A549 (cell line): ENCODE data around the gene ZNF775. TPM values are rescaled to one million over a fixed set of nuclear protein-coding genes. Genes with fewer than 3 reads are reported as not detected.

Experiments
- ATAC-seq, 2 experiments: fragments of 200-7000 bp in 1 of 2; fragments of >200 bp in 1 of 2; cut with Nextera tagmentation in 1 of 2; cut with Tn5 transposase in 1 of 2; 3 replicates each; pipeline versions ENCODE4 v1.8.0 to v1.9.1; 2018 to 2020; ENCODE audit warnings: mild to moderate bottlenecking in 1 of 2, moderate library complexity in 1 of 2
- CTCF ChIA-PET: fragments of 300-600 bp; sonication (Branson Sonifier 250); formaldehyde crosslinking; extraction: SDS; loops from one replicate; lab custom pipeline; 2021; ENCODE audit warnings: antibody characterized with exemption, inconsistent platforms; lab: Yijun Ruan, JAX
- POLR2A ChIA-PET: fragments of 350-600 bp; formaldehyde crosslinking; extraction: SDS; loops from one replicate; lab custom pipeline; 2021; ENCODE audit warnings: antibody characterized with exemption, inconsistent platforms; lab: Yijun Ruan, JAX
- DNase-seq, 2 experiments: peaks; one replicate each; pipeline versions ENCODE4 v3.0.0 to v3.0.0-alpha.2; 2011 to 2016; ENCODE audit warnings: low read depth in 1 of 2, low spot score in 1 of 2
- FAIRE-seq: peaks from 2 replicates; lab custom pipeline; 2011; peaks lifted over from hg19 to GRCh38; lab: Jason Lieb, UNC
- H3K27ac ChIP-seq, 2 experiments: fragments of >200 bp; sonication (Bioruptor Twin); formaldehyde crosslinking; 3 replicates each; pipeline ENCODE4 v1.5.1; 2016 to 2017
- H3K4me1 ChIP-seq: fragments of >200 bp; sonication (Bioruptor Twin); formaldehyde crosslinking; 3 replicates; pipeline ENCODE4 v1.6.1; 2016
- H3K4me2 ChIP-seq: fragments of >200 bp; sonication (Bioruptor Twin); formaldehyde crosslinking; 3 replicates; pipeline ENCODE4 v1.6.1; 2016
- H3K4me3 ChIP-seq: fragments of >200 bp; sonication (Bioruptor Twin); formaldehyde crosslinking; 3 replicates; pipeline ENCODE4 v1.5.1; 2016
- H3K9me3 ChIP-seq: fragments of >200 bp; sonication (Bioruptor Twin); formaldehyde crosslinking; 3 replicates; pipeline ENCODE4 v1.6.1; 2016
- ATOH8 ChIP-seq: fragments of 250-450 bp; sonication (Bioruptor Pico); IDR thresholded peaks from 2 replicates; pipeline ENCODE4 v1.5.0; 2020; ENCODE audit warnings: low read depth, mild to moderate bottlenecking, moderate library complexity
- BHLHE40 ChIP-seq: IDR thresholded peaks from 2 replicates; pipeline ENCODE4 v1.6.1; 2012; ENCODE audit warnings: low read depth, low read length, inconsistent platforms
- CBX8 ChIP-seq: fragments of 200-600 bp; sonication (generic); IDR thresholded peaks from 2 replicates; pipeline ENCODE4 v1.6.1; 2016
- CHD2 ChIP-seq: fragments of 150-350 bp; IDR thresholded peaks from 2 replicates; pipeline ENCODE4 v1.6.1; 2014; ENCODE audit warnings: low read length; ENCODE audit not compliant: partially characterized antibody
- CHD4 ChIP-seq: fragments of 200-600 bp; sonication (generic); IDR thresholded peaks from 2 replicates; pipeline ENCODE4 v1.6.1; 2016; ENCODE audit warnings: antibody characterized with exemption, mild to moderate bottlenecking, borderline replicate concordance
- E2F6 ChIP-seq: IDR thresholded peaks from 2 replicates; pipeline ENCODE4 v1.6.1; 2012; ENCODE audit warnings: low read depth, borderline replicate concordance
- EHF ChIP-seq: fragments of 250-450 bp; sonication (Bioruptor Pico); IDR thresholded peaks from 2 replicates; pipeline ENCODE4 v1.5.0; 2020; ENCODE audit warnings: mild to moderate bottlenecking
- FOSB ChIP-seq: fragments of 250-450 bp; sonication (Bioruptor Pico); IDR thresholded peaks from 2 replicates; pipeline ENCODE4 v1.5.0; 2020; ENCODE audit warnings: mild to moderate bottlenecking, moderate library complexity
- FOSL2 ChIP-seq, 2 experiments: fragments of 450-650 bp in 1 of 2; fragments of >200 bp in 1 of 2; sonication (Bioruptor Twin) in 1 of 2; formaldehyde crosslinking; IDR thresholded peaks; 2 replicates each; pipeline versions ENCODE4 v1.5.0 to v1.6.1; 2016 to 2020; ENCODE audit warnings: mild to moderate bottlenecking in 1 of 2, moderate library complexity in 1 of 2
- HOXB5 ChIP-seq: fragments of 250-450 bp; sonication (Bioruptor Pico); IDR thresholded peaks from 2 replicates; pipeline ENCODE4 v1.5.0; 2020; ENCODE audit warnings: mild to moderate bottlenecking, moderate library complexity
- JUN ChIP-seq, 2 experiments: fragments of >200 bp; sonication (Bioruptor Twin); formaldehyde crosslinking; IDR thresholded peaks; 2 replicates in 1 of 2; 3 replicates in 1 of 2; pipeline ENCODE4 v1.6.1; 2016 to 2017
- JUNB ChIP-seq: fragments of >200 bp; sonication (Bioruptor Twin); formaldehyde crosslinking; IDR thresholded peaks from 2 replicates; pipeline ENCODE4 v1.6.1; 2016
- KDM5A ChIP-seq: fragments of 200-600 bp; sonication (generic); IDR thresholded peaks from 2 replicates; pipeline ENCODE4 v1.6.1; 2016; ENCODE audit warnings: antibody characterized with exemption, mild to moderate bottlenecking
- MAZ ChIP-seq: fragments of 150-350 bp; IDR thresholded peaks from 2 replicates; pipeline ENCODE4 v1.6.1; 2014; ENCODE audit warnings: antibody characterized with exemption, low read depth, low read length, borderline replicate concordance
- MYC ChIP-seq: IDR thresholded peaks from 2 replicates; pipeline ENCODE4 v1.6.1; 2012; ENCODE audit warnings: mild to moderate bottlenecking, inconsistent platforms, low read length, improper control_type of control experiment, borderline replicate concordance
- PHF8 ChIP-seq: fragments of 200-600 bp; sonication (generic); IDR thresholded peaks from 2 replicates; pipeline ENCODE4 v1.6.1; 2016; ENCODE audit warnings: low read depth, mild to moderate bottlenecking, antibody characterized with exemption, moderate library complexity, borderline replicate concordance
- RARB ChIP-seq: fragments of 250-450 bp; sonication (Bioruptor Pico); IDR thresholded peaks from 2 replicates; pipeline ENCODE4 v1.8.0; 2021; ENCODE audit warnings: mild to moderate bottlenecking, moderate library complexity
- RFX5 ChIP-seq: fragments of 450-650 bp; IDR thresholded peaks from 2 replicates; pipeline ENCODE4 v1.7.1; 2014; ENCODE audit warnings: antibody characterized with exemption, mild to moderate bottlenecking, moderate library complexity
- SMC3 ChIP-seq: fragments of >200 bp; sonication (Bioruptor Twin); formaldehyde crosslinking; IDR thresholded peaks from 3 replicates; pipeline ENCODE4 v1.6.1; 2018; ENCODE audit warnings: inconsistent platforms
- TP53 ChIP-seq: fragments of 250-450 bp; sonication (Bioruptor Pico); IDR thresholded peaks from 2 replicates; pipeline ENCODE4 v1.5.0; 2021; ENCODE audit warnings: mild to moderate bottlenecking, moderate library complexity
- USF2 ChIP-seq: fragments of 450-650 bp; IDR thresholded peaks from 2 replicates; pipeline ENCODE4 v1.6.1; 2014; ENCODE audit warnings: antibody characterized with exemption
- ZFP36 ChIP-seq: fragments of 450-650 bp; IDR thresholded peaks from 2 replicates; pipeline ENCODE4 v1.6.1; 2014; ENCODE audit warnings: borderline replicate concordance; ENCODE audit not compliant: partially characterized antibody
- WGBS: methylation state at CpG from one replicate; pipeline ENCODE4 v1.1.6; 2017; ENCODE audit errors: missing lambda C conversion rate; 5-methylcytosine and 5-hydroxymethylcytosine counted together
- polyA plus RNA-seq, 4 experiments: library from polyadenylated mRNA; depleted of rRNA in 3 of 4; stranded (reverse); fragments of >200 nt; fragmentation: RNase III in 1 of 4; extraction: RNeasy Plus Mini Kit Qiagen cat#74134 plus additional on column Dnase treatment in 1 of 4; gene quantifications; 2 replicates in 3 of 4; 3 replicates in 1 of 4; pipeline ENCODE4 v1.2.3, GENCODE V29; 2011 to 2017
- TF ChIP-seq, protein P1 (sequence below): fragments of 150-350 bp; IDR thresholded peaks from 2 replicates; pipeline ENCODE4 v1.6.1; 2014; ENCODE audit warnings: low read depth, mild to moderate bottlenecking, low read length
- TF ChIP-seq, protein P2 (sequence below): fragments of >200 bp; sonication (Bioruptor Twin); formaldehyde crosslinking; IDR thresholded peaks from 3 replicates; pipeline ENCODE4 v1.5.1; 2016

Gene ZNF775
- polyA plus RNA-seq, 2 of the 4 experiments (the other 2 are of a cell fraction), result 1.7 to 5.4 TPM

DNA sequence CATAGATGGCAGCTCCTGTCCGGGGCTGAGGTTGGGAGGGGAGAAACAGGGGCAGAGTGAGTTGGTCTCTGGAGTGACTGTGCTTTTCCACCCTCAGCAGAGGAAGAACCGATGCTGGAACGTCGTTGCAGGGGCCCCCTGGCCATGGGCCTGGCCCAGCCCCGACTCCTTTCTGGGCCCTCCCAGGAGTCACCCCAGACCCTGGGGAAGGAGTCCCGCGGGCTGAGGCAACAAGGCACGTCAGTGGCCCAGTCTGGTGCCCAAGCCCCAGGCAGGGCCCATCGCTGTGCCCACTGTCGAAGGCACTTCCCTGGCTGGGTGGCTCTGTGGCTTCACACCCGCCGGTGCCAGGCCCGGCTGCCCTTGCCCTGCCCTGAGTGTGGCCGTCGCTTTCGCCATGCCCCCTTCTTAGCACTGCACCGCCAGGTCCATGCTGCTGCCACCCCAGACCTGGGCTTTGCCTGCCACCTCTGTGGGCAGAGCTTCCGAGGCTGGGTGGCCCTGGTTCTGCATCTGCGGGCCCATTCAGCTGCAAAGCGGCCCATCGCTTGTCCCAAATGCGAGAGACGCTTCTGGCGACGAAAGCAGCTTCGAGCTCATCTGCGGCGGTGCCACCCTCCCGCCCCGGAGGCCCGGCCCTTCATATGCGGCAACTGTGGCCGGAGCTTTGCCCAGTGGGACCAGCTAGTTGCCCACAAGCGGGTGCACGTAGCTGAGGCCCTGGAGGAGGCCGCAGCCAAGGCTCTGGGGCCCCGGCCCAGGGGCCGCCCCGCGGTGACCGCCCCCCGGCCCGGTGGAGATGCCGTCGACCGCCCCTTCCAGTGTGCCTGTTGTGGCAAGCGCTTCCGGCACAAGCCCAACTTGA is 7.8 kb upstream of the ZNF775 start:
- peak overlapping the region in 1 of 2 experiments; percentile 96; a peak in 2 of 6 replicates for H3K27ac ChIP-seq
- CTCF ChIA-PET, result interaction anchor here (1.0 to 6.7 kb wide), 2 partner anchors 15 to 39 kb away, joined by 4 to 44 read pairs; no protein-coding TSS in a partner anchor

DNA sequence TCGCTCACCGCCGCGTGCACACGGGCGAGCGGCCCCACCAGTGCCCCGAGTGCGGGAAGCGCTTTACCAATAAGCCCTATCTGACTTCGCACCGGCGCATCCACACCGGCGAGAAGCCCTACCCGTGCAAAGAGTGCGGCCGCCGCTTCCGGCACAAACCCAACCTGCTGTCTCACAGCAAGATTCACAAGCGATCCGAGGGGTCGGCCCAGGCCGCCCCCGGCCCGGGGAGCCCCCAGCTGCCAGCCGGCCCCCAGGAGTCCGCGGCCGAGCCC is 7.2 kb upstream of the ZNF775 start:
- Histone ChIP-seq H3K9me3 (no peaks in the 10 kb centered on the region), H3K4me1 (peaks cover 31% of the 10 kb centered on the region), H3K4me3 (no peak overlapping the region), H3K4me2 (no peak overlapping the region), H3K27ac (no peak overlapping the region)
- FAIRE-seq, result no peak
- POLR2A ChIA-PET, result no interaction called here
- no peak for DNase-seq
- no peak for ATAC-seq
- CTCF ChIA-PET, result no interaction called here
- WGBS, result 95% methylated on average over 22 of the region's 30 CpGs
- TF ChIP-seq RFX5 (no peak), E2F6 (no peak), USF2 (no peak), CHD4 (no peak), JUNB (no peak), CBX8 (no peak), CHD2 (no peak), ZFP36 (no peak), MAZ (no peak), ATOH8 (CRISPR knock-in tag) (no peak), PHF8 (no peak), MYC (no peak), JUN (IDR thresholded peaks at IDR 0.05) (no peak)

More for the DNA sequence above, 7.8 kb upstream of the ZNF775 start:
- FAIRE-seq, result no peak
- H3K4me1 ChIP-seq, result peaks cover 25% of the 10 kb centered on the region
- H3K4me3 ChIP-seq, result no peak overlapping the region
- WGBS, result 97% methylated on average over 29 of the region's 48 CpGs
- TF ChIP-seq FOSL2 (IDR thresholded peaks at IDR 0.05) (no peak), FOSL2 (CRISPR knock-in tag; IDR thresholded peaks at IDR 0.05) (no peak)
- H3K9me3 ChIP-seq, result no peaks in the 10 kb centered on the region
- ATAC-seq, result no peak
- POLR2A ChIA-PET, result no interaction called here
- no peak for DNase-seq
- H3K4me2 ChIP-seq, result no peak overlapping the region; the same call in 2 of the 3 replicates

DNA sequence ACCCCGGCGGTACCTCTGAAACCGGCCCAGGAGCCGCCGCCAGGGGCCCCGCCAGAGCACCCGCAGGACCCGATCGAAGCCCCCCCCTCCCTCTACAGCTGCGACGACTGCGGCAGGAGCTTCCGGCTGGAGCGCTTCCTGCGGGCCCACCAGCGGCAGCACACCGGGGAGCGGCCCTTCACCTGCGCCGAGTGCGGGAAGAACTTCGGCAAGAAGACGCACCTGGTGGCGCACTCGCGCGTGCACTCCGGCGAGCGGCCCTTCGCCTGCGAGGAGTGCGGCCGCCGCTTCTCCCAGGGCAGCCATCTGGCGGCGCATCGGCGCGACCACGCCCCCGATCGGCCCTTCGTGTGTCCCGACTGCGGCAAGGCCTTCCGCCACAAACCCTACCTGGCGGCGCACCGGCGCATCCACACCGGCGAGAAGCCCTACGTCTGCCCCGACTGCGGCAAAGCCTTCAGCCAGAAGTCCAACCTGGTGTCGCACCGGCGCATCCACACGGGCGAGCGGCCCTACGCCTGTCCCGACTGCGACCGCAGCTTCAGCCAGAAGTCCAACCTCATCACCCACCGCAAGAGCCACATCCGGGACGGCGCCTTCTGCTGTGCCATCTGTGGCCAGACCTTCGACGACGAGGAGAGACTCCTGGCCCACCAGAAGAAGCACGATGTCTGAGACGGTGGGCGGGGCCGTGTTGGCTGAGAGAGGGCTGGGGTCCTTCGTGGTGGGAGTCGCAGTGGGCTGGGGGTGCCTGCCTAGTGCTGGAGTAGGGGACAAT is 6.7 kb upstream of the ZNF775 start:
- no peaks in the 10 kb centered on the region for H3K9me3 ChIP-seq

More for the DNA sequence above, 6.7 kb upstream of the ZNF775 start:
- ATAC-seq (no peak), FAIRE-seq (no peak), DNase-seq (no peak)
- TF ChIP-seq BHLHE40 (no peak), FOSB (CRISPR knock-in tag) (no peak), SMC3 (no peak), KDM5A (no peak), JUNB (no peak), RARB (CRISPR knock-in tag) (no peak), TP53 (CRISPR knock-in tag) (no peak), EHF (CRISPR knock-in tag) (no peak), E2F6 (no peak), HOXB5 (CRISPR knock-in tag) (no peak), JUN (IDR thresholded peaks at IDR 0.05) (no peak)
- TF ChIP-seq, protein P1, sequence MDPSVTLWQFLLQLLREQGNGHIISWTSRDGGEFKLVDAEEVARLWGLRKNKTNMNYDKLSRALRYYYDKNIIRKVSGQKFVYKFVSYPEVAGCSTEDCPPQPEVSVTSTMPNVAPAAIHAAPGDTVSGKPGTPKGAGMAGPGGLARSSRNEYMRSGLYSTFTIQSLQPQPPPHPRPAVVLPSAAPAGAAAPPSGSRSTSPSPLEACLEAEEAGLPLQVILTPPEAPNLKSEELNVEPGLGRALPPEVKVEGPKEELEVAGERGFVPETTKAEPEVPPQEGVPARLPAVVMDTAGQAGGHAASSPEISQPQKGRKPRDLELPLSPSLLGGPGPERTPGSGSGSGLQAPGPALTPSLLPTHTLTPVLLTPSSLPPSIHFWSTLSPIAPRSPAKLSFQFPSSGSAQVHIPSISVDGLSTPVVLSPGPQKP, result no peak
- TF ChIP-seq, protein P2, sequence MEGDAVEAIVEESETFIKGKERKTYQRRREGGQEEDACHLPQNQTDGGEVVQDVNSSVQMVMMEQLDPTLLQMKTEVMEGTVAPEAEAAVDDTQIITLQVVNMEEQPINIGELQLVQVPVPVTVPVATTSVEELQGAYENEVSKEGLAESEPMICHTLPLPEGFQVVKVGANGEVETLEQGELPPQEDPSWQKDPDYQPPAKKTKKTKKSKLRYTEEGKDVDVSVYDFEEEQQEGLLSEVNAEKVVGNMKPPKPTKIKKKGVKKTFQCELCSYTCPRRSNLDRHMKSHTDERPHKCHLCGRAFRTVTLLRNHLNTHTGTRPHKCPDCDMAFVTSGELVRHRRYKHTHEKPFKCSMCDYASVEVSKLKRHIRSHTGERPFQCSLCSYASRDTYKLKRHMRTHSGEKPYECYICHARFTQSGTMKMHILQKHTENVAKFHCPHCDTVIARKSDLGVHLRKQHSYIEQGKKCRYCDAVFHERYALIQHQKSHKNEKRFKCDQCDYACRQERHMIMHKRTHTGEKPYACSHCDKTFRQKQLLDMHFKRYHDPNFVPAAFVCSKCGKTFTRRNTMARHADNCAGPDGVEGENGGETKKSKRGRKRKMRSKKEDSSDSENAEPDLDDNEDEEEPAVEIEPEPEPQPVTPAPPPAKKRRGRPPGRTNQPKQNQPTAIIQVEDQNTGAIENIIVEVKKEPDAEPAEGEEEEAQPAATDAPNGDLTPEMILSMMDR, result no peak
- WGBS, result 97% methylated on average over 56 of the region's 79 CpGs
- Histone ChIP-seq H3K4me2 (no peak overlapping the region), H3K4me3 (no peak overlapping the region), H3K4me1 (peaks cover 32% of the 10 kb centered on the region), H3K27ac (no peak overlapping the region)
- ChIA-PET POLR2A (no interaction called here), CTCF (no interaction called here)
